SK-N-SH treated with all-trans-retinoic acid at 6 μM for 48 hours (cell line): ENCODE results near the gene PRDM10.

Experiments used
- ARNTL ChIP-seq: fragments of 450-650 bp; formaldehyde crosslinking; IDR thresholded peaks from 2 replicates; pipeline ENCODE4 v1.5.0; 2020; ENCODE audit warnings: low read depth, mild to moderate bottlenecking, moderate library complexity, borderline replicate concordance
- BACH2 ChIP-seq: fragments of 250-450 bp; sonication (Bioruptor Pico); IDR thresholded peaks from 2 replicates; pipeline ENCODE4 v1.9.0; 2021; ENCODE audit warnings: mild to moderate bottlenecking, borderline replicate concordance
- CREB5 ChIP-seq: fragments of 250-450 bp; sonication (Bioruptor Pico); IDR thresholded peaks from 2 replicates; pipeline ENCODE4 v1.5.1; 2020; ENCODE audit warnings: low read depth, mild to moderate bottlenecking, moderate library complexity
- CSDC2 ChIP-seq: fragments of 250-450 bp; sonication (Bioruptor Pico); IDR thresholded peaks from 2 replicates; pipeline ENCODE4 v1.5.0; 2020; ENCODE audit warnings: mild to moderate bottlenecking, moderate library complexity
- GLIS3 ChIP-seq: fragments of 250-450 bp; sonication (Bioruptor Pico); IDR thresholded peaks from 2 replicates; pipeline ENCODE4 v1.5.0; 2020; ENCODE audit warnings: mild to moderate bottlenecking, moderate library complexity
- ISL1 ChIP-seq: fragments of 250-450 bp; sonication (Bioruptor Pico); IDR thresholded peaks from 2 replicates; pipeline ENCODE4 v2.1.2; 2022; ENCODE audit warnings: mild to moderate bottlenecking, moderate library complexity
- PATZ1 ChIP-seq: fragments of 250-450 bp; sonication (Bioruptor Pico); IDR thresholded peaks from 2 replicates; pipeline ENCODE4 v1.8.0; 2020; ENCODE audit warnings: mild to moderate bottlenecking, moderate library complexity, borderline replicate concordance
- RARB ChIP-seq: fragments of 250-450 bp; sonication (Bioruptor Pico); IDR thresholded peaks from 2 replicates; pipeline ENCODE4 v1.8.0; 2021; ENCODE audit warnings: mild to moderate bottlenecking, moderate library complexity
- SNAI2 ChIP-seq: fragments of 250-450 bp; sonication (Bioruptor Pico); IDR thresholded peaks from 2 replicates; pipeline ENCODE4 v1.5.0; 2020; ENCODE audit warnings: mild to moderate bottlenecking, moderate library complexity
- ZC3H10 ChIP-seq: fragments of 250-450 bp; sonication (Bioruptor Pico); IDR thresholded peaks from 2 replicates; pipeline ENCODE4 v1.5.1; 2021; ENCODE audit warnings: mild to moderate bottlenecking, moderate library complexity
- ZFP30 ChIP-seq: fragments of 450-650 bp; formaldehyde crosslinking; IDR thresholded peaks from 2 replicates; pipeline ENCODE4 v1.5.0; 2022; ENCODE audit warnings: mild to moderate bottlenecking, moderate library complexity
- ZNF70 ChIP-seq: fragments of 450-650 bp; formaldehyde crosslinking; IDR thresholded peaks from 2 replicates; pipeline ENCODE4 v1.5.0; 2020; ENCODE audit warnings: mild to moderate bottlenecking, moderate library complexity
- TF ChIP-seq, protein P1 (sequence below): fragments of 250-450 bp; sonication (Bioruptor Pico); IDR thresholded peaks from 2 replicates; pipeline ENCODE4 v1.5.1; 2021; ENCODE audit warnings: mild to moderate bottlenecking, moderate library complexity

DNA sequence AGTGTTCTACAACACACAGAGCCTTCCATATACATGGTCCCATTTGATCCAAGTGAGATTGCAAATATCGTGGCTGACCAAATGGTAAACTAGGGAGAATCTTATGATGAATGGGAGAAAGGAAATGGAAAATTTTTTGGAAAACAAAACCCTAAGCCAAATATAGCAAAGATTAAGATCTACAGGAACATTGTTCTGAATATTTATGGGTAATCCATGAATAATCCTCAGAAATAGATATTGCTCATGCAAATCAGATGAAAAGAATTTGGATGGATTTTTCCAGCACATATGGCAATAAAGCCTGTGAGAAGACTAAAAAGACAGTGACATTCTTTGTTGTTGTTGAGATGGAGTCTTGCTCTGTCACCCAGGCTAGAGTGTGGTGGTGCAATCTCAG, 21.7 kb upstream of the PRDM10 start:
- no peak for TF ChIP-seq PATZ1 (CRISPR knock-in tag)
- no peak for TF ChIP-seq CSDC2 (CRISPR knock-in tag)
- TF ChIP-seq BACH2, result no peak
- TF ChIP-seq, protein P1, sequence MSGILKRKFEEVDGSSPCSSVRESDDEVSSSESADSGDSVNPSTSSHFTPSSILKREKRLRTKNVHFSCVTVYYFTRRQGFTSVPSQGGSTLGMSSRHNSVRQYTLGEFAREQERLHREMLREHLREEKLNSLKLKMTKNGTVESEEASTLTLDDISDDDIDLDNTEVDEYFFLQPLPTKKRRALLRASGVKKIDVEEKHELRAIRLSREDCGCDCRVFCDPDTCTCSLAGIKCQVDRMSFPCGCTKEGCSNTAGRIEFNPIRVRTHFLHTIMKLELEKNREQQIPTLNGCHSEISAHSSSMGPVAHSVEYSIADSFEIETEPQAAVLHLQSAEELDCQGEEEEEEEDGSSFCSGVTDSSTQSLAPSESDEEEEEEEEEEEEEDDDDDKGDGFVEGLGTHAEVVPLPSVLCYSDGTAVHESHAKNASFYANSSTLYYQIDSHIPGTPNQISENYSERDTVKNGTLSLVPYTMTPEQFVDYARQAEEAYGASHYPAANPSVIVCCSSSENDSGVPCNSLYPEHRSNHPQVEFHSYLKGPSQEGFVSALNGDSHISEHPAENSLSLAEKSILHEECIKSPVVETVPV (CRISPR knock-in tag), result no peak
- no peak for TF ChIP-seq GLIS3 (CRISPR knock-in tag)
- no peak for TF ChIP-seq ZFP30 (CRISPR knock-in tag)
- no peak for TF ChIP-seq ARNTL
- no peak for TF ChIP-seq SNAI2 (CRISPR knock-in tag)
- no peak for TF ChIP-seq RARB (CRISPR knock-in tag)
- no peak for TF ChIP-seq CREB5 (CRISPR knock-in tag)
- no peak for TF ChIP-seq ISL1
- TF ChIP-seq ZNF70, result no peak
- no peak for TF ChIP-seq ZC3H10 (CRISPR knock-in tag)
